Lung (tissue), 12 donors: ENCODE results near the gene GALNT16. TPM values are rescaled to one million over a fixed set of nuclear protein-coding genes. Genes with fewer than 3 reads are reported as not detected.

ENCODE experiments used
- ATAC-seq: fragments of 200-7000 bp; cut with Tn5 transposase; one replicate; pipeline ENCODE4 v1.9.1; 2020; ENCODE audit warnings: moderate number of reproducible peaks; ENCODE audit not compliant: insufficient read depth, low FRiP score
- DNase-seq, 3 donors: peaks; one replicate each; pipeline ENCODE4 v3.0.0-alpha.2; 2013 to 2017
- H3K27ac ChIP-seq, 2 donors: one replicate each; pipeline ENCODE4 v1.5.1; 2013; ENCODE audit warnings: mild to moderate bottlenecking in 2 of 2, moderate library complexity in 2 of 2, control low read depth in 1 of 2, inconsistent platforms in 1 of 2, low read depth in 1 of 2, low read length in 1 of 2
- H3K27me3 ChIP-seq, 3 donors: one replicate each; pipeline ENCODE4 v1.5.1; 2013; ENCODE audit warnings: low read length in 2 of 3; ENCODE audit not compliant: control insufficient read depth in 3 of 3, insufficient read depth in 3 of 3
- H3K36me3 ChIP-seq, 4 donors: one replicate each; pipeline ENCODE4 v1.5.1; 2013; ENCODE audit warnings: low read length in 4 of 4, mild to moderate bottlenecking in 1 of 4, moderate library complexity in 1 of 4; ENCODE audit not compliant: control insufficient read depth in 4 of 4, insufficient read depth in 4 of 4
- H3K4me1 ChIP-seq, 5 donors: one replicate each; pipeline ENCODE4 v1.5.1; 2013; ENCODE audit warnings: low read length in 5 of 5, mild to moderate bottlenecking in 2 of 5, moderate library complexity in 1 of 5; ENCODE audit not compliant: control insufficient read depth in 5 of 5, insufficient read depth in 5 of 5
- H3K4me3 ChIP-seq: one replicate; pipeline ENCODE4 v1.5.1; 2013; ENCODE audit warnings: mild to moderate bottlenecking, control low read depth, moderate library complexity
- H3K9ac ChIP-seq, 2 donors: one replicate each; pipeline ENCODE4 v1.5.1; 2013; ENCODE audit warnings: low read length in 2 of 2, control low read depth in 1 of 2; ENCODE audit not compliant: insufficient read depth in 1 of 2
- H3K9me3 ChIP-seq, 4 donors: one replicate each; pipeline ENCODE4 v1.5.1; 2013; ENCODE audit warnings: low read length in 3 of 4, mild to moderate bottlenecking in 1 of 4, moderate library complexity in 1 of 4; ENCODE audit not compliant: control insufficient read depth in 4 of 4, insufficient read depth in 3 of 4
- WGBS, 2 donors: extraction: QIAGEN DNeasy Blood & Tissue Kit; methylation state at CpG; one replicate each; pipeline ENCODE4 v1.1.7; 2013; 5-methylcytosine and 5-hydroxymethylcytosine counted together
- polyA plus RNA-seq, 2 donors: library from polyadenylated mRNA; stranded (reverse); fragments of 200-250 nt; gene quantifications; one replicate each; pipeline ENCODE4 v1.2.1, GENCODE V29; 2013
- total RNA-seq, 2 donors: library from RNA; depleted of rRNA in 1 of 2; stranded (reverse); fragments of >200 nt in 1 of 2; gene quantifications; one replicate each; pipeline ENCODE4 v1.2.1, GENCODE V29; 2014 to 2021
- TF ChIP-seq, protein P1 (sequence below): IDR thresholded peaks from 2 replicates; pipeline ENCODE4 v1.5.1; 2012; ENCODE audit warnings: mild to moderate bottlenecking; ENCODE audit errors: control extremely low read depth, extremely low read depth
- donor health status: control.
- donor health status: control.
- donor health status: Bipolar disorder and iron deficiency.
- donor health status: healthy.
- donor health status: DM: yes; HTN: yes; CAD: no.

GALNT16 gene
- total and polyA plus RNA-seq, 4 donors, result 0.27 to 4.1 (median 1.4) TPM

DNA sequence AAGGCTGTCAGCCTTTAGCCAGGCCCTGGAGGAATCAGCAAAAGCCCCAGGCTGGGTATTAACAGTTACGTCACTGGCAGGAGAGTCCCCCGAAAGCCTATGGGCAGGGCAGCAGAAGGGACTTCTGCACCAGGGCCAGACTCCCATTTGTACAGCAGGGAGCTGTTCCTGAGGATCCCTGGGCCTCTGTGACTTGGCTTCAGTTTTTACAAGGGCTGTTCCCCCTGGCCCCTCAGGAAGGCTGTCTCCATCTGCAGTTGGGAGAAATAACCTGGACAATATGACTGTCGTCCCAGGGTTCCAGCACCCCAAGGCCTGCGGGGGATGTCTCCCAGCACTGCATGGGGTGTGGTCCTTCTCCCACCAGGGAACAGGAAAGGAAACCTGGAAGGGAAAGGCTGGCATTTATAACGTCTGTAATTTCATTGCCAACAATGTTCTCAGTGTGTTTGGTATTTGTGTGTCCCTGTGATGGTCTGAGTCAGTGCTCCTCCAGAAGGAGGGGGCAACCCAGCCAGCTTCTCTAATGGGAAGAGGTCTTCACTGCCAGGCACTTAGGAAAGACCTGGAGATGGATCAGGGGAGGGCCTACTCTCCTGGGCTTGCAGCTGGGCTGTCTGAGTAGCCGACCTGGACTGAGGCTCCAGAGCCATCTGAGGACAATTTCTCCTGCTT lies 95.8 kb downstream of the GALNT16 start:
- DNase-seq (no peak), ATAC-seq (no peak)
- WGBS, 2 donors, result 71 to 78% methylated on average over 6 of the region's 6 CpGs
- Histone ChIP-seq H3K36me3 (no peaks in the 10 kb centered on the region), H3K9me3 (peaks cover 0 to 2% (median 0%) of the 10 kb centered on the region in 4 donors), H3K27me3 (no peaks in the 10 kb centered on the region), H3K27ac (peak overlapping the region in 1 of 2 donors; percentile 17), H3K4me3 (no peak overlapping the region), H3K9ac (no peak overlapping the region), H3K4me1 (peaks cover 0 to 7% (median 0%) of the 10 kb centered on the region in 5 donors)
- TF ChIP-seq, protein P1, sequence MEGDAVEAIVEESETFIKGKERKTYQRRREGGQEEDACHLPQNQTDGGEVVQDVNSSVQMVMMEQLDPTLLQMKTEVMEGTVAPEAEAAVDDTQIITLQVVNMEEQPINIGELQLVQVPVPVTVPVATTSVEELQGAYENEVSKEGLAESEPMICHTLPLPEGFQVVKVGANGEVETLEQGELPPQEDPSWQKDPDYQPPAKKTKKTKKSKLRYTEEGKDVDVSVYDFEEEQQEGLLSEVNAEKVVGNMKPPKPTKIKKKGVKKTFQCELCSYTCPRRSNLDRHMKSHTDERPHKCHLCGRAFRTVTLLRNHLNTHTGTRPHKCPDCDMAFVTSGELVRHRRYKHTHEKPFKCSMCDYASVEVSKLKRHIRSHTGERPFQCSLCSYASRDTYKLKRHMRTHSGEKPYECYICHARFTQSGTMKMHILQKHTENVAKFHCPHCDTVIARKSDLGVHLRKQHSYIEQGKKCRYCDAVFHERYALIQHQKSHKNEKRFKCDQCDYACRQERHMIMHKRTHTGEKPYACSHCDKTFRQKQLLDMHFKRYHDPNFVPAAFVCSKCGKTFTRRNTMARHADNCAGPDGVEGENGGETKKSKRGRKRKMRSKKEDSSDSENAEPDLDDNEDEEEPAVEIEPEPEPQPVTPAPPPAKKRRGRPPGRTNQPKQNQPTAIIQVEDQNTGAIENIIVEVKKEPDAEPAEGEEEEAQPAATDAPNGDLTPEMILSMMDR, result no peak

DNA sequence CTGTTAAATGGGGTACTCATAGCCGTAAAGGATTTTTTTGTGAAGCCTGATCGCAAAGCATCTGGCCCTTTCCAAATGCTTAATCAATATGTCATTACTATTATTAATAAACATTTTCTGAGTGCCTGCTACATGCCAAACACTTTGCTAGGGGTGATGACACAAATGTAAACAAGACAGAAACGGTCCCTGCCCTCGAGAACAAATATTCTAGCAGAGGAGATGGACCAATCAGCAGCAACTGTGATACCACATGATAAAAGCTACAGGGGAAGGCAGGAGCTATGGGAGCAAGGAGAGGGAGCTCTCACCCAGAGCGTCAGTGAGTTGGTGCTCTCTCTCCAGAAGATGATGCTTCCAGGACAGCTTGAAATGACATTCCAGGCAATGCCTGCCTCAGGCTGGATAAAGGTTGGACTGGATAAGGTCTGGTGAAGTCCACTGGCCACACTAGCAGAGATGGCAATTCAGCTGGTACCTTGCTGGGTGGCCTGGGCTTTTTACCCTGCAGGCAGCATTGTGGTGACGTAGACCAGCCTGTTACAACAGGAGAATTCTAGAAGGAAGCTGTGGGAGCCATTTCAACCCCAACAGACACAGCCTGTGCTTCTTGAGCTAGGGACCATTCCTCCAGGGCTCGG lies 97.1 kb downstream of the GALNT16 start:
- Histone ChIP-seq H3K9me3 (peaks cover 0 to 2% (median 0%) of the 10 kb centered on the region in 4 donors), H3K36me3 (no peaks in the 10 kb centered on the region), H3K4me1 (peaks cover 0 to 7% (median 0%) of the 10 kb centered on the region in 5 donors), H3K4me3 (no peak overlapping the region), H3K27ac (no peak overlapping the region), H3K9ac (no peak overlapping the region), H3K27me3 (no peaks in the 10 kb centered on the region)
- TF ChIP-seq, protein P1, result no peak
- no peak for ATAC-seq
- 75 to 83% methylated on average over 7 of the region's 7 CpGs for WGBS, 2 donors
- DNase-seq, result no peak

DNA sequence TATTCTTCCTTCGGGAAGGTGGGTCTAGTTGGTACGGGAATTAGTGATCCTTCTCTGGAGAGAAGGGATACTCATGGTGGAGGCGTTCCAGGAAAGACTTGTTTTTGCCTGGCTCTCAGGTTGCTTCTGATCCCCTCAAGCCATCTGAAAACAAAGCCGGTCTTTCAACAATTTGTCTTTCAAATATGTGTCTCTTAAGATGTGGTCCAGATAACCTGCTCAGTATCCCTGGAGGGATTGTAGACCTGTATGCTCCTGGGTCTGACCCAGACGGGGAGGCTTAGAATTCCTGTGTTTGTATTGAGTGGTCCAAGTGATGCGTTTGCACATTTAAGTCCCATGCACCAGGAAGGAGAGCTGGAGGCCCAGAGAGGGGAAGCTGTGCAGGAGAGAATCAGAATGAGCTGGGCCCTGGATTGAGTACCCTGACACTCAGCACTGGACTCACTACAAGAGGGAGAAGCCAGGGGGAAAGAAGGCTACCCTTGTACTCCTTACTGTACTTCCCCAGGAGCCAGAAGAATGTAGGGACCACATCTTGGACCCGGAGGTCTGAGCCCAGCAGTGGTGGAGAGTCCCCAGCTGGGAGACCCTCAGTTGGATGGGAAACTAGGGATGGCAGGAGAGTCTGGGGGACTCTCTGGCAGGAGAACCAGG lies 97.7 kb downstream of the GALNT16 start:
- H3K27me3 ChIP-seq, result no peaks in the 10 kb centered on the region
- DNase-seq (no peak), ATAC-seq (no peak)
- no peak overlapping the region for H3K4me3 ChIP-seq
- peaks cover 0 to 7% (median 0%) of the 10 kb centered on the region in 5 donors for H3K4me1 ChIP-seq
- no peak overlapping the region for H3K9ac ChIP-seq
- H3K27ac ChIP-seq, result no peak overlapping the region
- TF ChIP-seq, protein P1, result no peak
- WGBS, 2 donors, result 83 to 87% methylated on average over 7 of the region's 7 CpGs
- H3K36me3 ChIP-seq, result no peaks in the 10 kb centered on the region
- H3K9me3 ChIP-seq, result peaks cover 0 to 2% (median 0%) of the 10 kb centered on the region in 4 donors
